Suprapubic skin (tissue), 2 donors: ENCODE results near the gene MINDY3.

Experiments
- EP300 ChIP-seq: sonication (generic); formaldehyde crosslinking; IDR thresholded peaks from one replicate; pipeline ENCODE4 v1.6.1; 2017; ENCODE audit warnings: antibody characterized with exemption
- POLR2A ChIP-seq, 2 donors: fragments of 450-650 bp; IDR thresholded peaks; one replicate each; pipeline ENCODE4 v1.6.1; 2017; ENCODE audit warnings: antibody characterized with exemption in 2 of 2, mild to moderate bottlenecking in 2 of 2, moderate library complexity in 2 of 2

DNA sequence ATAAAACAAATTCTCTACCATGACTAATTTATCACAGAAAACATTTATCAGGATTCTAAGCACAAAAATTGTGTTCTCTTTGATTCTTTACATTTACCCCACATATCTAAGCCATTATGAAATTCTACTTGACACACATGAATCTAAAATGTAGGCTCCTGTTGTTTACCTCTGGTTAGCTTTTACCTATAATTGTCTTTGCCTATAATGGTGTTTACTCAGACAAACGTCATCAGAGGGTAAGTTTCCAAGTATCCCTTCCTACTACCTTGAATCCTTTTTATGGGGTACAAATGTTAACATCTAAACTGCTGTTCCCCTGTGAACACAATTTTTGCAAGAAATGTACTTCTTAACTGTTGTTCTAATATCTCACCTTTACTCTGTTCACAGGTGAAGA, 63.5 kb downstream of the MINDY3 start:
- no peak for TF ChIP-seq EP300
- TF ChIP-seq POLR2A (IDR thresholded peaks at IDR 0.05): no peak
